ENCODE data around the gene C5orf15. TPM values are rescaled to one million over a fixed set of nuclear protein-coding genes. Genes with fewer than 3 reads are reported as not detected.

The C5orf15 gene
- total RNA-seq, 4 donors from 2014 or later: 26.0 to 64.8 (median 35.4) TPM

DNA sequence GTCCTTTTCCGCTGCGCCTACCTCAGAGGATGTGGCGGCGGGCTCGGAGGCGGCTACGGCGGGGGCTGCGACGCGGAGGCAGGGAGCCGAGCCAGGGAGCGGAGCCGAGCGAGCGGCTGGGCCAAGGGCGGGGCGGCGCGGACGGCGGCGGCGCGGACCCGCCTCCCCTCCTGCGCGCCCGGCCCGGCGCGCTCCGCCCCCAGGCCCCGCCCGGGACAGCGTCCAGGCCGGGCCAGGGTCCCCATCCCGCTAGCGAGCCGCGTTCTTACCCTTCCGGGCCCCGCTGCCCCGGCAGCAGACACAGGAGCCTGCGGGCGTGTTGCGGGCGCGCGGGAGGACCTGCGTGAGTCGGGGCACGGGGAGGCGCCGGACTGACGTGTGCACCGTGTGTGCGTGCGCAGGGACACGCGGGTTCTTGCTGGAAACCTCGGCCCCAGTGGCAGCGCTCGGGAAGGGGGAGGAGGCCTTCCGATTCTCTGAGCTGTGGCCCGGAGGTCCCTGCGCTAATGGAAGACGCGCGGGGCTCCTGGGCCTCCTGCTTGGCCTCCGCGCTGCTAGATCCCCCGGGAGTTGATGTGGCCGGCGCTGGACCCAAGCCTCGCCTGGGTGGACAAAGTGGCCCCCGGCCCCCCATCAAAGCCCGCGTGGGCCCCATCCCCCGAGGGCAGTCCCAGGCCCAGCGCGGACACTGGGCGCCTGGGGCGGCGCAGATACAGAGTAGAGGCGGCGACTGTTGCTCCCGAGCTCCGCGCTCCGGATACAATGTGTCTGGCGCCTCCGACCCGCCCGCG lies 36.4 kb upstream of the C5orf15 start, which contains the start of gene VDAC1:
Gene VDAC1 (minus strand): TSS at position 350 of the 791 bp plus-strand sequence. CDS start 11,963 bp downstream, outside the sequence.
- peak within 1 kb of the TSS; percentile 98 for H3K4me3 ChIP-seq (ENCODE audit: low read depth, poor library complexity, severe bottlenecking)
- TF ChIP-seq, protein P1, sequence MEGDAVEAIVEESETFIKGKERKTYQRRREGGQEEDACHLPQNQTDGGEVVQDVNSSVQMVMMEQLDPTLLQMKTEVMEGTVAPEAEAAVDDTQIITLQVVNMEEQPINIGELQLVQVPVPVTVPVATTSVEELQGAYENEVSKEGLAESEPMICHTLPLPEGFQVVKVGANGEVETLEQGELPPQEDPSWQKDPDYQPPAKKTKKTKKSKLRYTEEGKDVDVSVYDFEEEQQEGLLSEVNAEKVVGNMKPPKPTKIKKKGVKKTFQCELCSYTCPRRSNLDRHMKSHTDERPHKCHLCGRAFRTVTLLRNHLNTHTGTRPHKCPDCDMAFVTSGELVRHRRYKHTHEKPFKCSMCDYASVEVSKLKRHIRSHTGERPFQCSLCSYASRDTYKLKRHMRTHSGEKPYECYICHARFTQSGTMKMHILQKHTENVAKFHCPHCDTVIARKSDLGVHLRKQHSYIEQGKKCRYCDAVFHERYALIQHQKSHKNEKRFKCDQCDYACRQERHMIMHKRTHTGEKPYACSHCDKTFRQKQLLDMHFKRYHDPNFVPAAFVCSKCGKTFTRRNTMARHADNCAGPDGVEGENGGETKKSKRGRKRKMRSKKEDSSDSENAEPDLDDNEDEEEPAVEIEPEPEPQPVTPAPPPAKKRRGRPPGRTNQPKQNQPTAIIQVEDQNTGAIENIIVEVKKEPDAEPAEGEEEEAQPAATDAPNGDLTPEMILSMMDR (IDR thresholded peaks at IDR 0.05): no peak
- TF ChIP-seq POLR2A (IDR thresholded peaks at IDR 0.05): no peak
- 0 to 1% methylated on average over 47 to 58 of the region's 96 CpGs for WGBS, 2 donors
- intact Hi-C loops (cut with DNase I; ENCODE audit: low total_unique reads): no loop called here
- peak; percentile 65 to 96 for DNase-seq (ENCODE audit: low spot score in 2 of 2)

GRCh38 chr5:134003817-134004625 lies 35.6 kb upstream of the C5orf15 start:
- TF ChIP-seq POLR2A (IDR thresholded peaks at IDR 0.05): peak in 1 of 2 donors; percentile 18
- TF ChIP-seq, protein P1 (IDR thresholded peaks at IDR 0.05): no peak
- H3K4me3 ChIP-seq (ENCODE audit: low read depth, poor library complexity, severe bottlenecking): peak overlapping the region; percentile 98
- peak; percentile 44 to 91 for DNase-seq (ENCODE audit: low spot score in 2 of 2)
- intact Hi-C loops (cut with DNase I; ENCODE audit: low total_unique reads): no loop called here
- 0% methylated on average over 52 to 55 of the region's 90 CpGs for WGBS, 2 donors

GRCh38 chr5:134003064-134003816 lies 34.8 kb upstream of the C5orf15 start:
- TF ChIP-seq, protein P1 (IDR thresholded peaks at IDR 0.05): no peak
- no peak for TF ChIP-seq POLR2A (IDR thresholded peaks at IDR 0.05)
- H3K4me3 ChIP-seq (ENCODE audit: low read depth, poor library complexity, severe bottlenecking): peak overlapping the region; percentile 98
- 16 to 21% methylated on average over 11 of the region's 11 CpGs for whole genome bisulfite sequencing, 2 donors
- intact Hi-C loops (cut with DNase I; ENCODE audit: low total_unique reads): no loop called here
- DNase-seq (ENCODE audit: low spot score in 2 of 2): no peak

- WGBS, 2 donors: 78 to 83% methylated on average over 13 of the region's 13 CpGs
- H3K4me3 ChIP-seq (ENCODE audit: low read depth, poor library complexity, severe bottlenecking): no peak overlapping the region
- intact Hi-C loops (cut with DNase I; ENCODE audit: low total_unique reads): no loop called here
These were observed 33.7 kb upstream of the C5orf15 start for GRCh38 chr5:134001938-134002731.

More at GRCh38 chr5:134001938-134002731, 33.7 kb upstream of the C5orf15 start:
- no peak for DNase-seq (ENCODE audit: low spot score in 2 of 2)
- no peak for TF ChIP-seq POLR2A (IDR thresholded peaks at IDR 0.05)
- TF ChIP-seq, protein P1 (IDR thresholded peaks at IDR 0.05): no peak

Data from lower leg skin (tissue), 4 donors.